LNCAP (cell line): ENCODE measurements around the gene HHATL.

Source experiments
- TF ChIP-seq, protein P1 (sequence below): fragments of 450-650 bp; IDR thresholded peaks from 2 replicates; pipeline ENCODE4 v1.5.1; 2017; ENCODE audit warnings: mild to moderate bottlenecking

Gene HHATL

DNA sequence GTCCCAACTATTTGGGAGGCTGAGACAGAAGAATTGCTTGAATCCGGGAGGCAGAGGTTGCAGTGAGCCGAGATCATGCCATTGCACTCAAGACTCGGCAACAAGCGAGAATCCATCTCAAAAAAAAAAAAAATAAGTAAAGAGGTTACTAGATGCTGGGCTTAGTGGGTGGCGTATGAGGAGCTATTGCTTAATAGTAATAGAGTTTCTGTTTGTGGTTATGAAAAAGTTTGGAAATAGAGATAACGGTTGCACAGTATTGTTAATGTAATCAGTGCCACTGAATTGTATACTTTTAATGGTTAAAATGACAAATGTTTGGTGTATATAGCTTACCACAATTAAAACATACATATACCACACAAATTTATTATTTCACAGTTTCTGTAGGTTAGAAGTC lies 14.7 kb upstream of the HHATL start:
- TF ChIP-seq, protein P1, sequence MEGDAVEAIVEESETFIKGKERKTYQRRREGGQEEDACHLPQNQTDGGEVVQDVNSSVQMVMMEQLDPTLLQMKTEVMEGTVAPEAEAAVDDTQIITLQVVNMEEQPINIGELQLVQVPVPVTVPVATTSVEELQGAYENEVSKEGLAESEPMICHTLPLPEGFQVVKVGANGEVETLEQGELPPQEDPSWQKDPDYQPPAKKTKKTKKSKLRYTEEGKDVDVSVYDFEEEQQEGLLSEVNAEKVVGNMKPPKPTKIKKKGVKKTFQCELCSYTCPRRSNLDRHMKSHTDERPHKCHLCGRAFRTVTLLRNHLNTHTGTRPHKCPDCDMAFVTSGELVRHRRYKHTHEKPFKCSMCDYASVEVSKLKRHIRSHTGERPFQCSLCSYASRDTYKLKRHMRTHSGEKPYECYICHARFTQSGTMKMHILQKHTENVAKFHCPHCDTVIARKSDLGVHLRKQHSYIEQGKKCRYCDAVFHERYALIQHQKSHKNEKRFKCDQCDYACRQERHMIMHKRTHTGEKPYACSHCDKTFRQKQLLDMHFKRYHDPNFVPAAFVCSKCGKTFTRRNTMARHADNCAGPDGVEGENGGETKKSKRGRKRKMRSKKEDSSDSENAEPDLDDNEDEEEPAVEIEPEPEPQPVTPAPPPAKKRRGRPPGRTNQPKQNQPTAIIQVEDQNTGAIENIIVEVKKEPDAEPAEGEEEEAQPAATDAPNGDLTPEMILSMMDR, result no peak

DNA sequence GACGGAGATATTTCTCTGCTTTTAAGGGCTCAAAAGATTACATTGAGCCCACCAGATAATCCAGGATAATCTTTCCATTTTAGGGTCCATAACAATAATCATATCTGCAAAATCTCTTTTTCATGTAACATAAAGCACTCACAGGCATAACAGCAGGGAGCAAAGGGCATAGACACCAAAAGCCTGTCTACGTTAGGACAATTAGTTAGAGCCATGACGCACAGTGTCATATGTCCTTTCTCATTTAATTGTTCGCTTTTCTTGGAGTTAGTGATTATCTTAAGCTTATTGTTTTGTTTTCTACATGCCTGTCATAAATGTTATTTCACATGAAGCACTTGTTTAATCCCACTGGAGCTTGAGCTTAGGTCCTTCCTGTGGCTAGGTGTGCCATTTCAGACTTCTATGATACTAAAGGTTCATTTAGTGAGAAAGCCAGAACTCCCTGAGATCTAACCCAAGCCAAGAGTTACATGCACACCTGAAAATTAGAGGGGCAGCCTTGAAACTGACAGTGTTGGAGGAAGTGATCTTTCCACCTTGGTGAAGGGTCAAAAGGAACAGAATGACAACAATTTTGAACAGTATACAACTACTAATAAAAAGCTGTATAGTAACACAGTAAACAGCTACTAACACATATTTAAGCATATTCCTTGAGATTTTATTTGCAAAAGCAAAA lies 11.7 kb upstream of the HHATL start:
- TF ChIP-seq, protein P1, result no peak

DNA sequence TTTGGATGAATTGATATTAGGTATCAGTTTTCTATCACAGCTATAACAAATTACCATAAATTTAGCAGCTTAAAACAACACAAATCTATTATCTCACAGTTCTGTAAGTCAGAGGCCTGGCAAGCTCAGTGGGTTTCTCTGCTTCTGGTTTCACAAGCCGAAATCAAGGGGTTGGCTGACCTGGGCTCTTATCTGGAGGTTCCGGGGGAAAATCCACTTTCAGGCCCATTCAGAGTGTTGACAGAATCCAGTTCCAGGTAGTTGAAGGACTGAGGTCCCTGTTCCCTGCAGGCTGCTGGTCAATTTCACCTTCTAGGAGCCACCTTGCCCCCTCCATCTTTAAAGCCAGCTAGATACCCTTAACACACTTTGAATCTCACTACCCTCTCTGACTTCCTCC lies 11.1 kb upstream of the HHATL start:
- TF ChIP-seq, protein P1, result no peak

DNA sequence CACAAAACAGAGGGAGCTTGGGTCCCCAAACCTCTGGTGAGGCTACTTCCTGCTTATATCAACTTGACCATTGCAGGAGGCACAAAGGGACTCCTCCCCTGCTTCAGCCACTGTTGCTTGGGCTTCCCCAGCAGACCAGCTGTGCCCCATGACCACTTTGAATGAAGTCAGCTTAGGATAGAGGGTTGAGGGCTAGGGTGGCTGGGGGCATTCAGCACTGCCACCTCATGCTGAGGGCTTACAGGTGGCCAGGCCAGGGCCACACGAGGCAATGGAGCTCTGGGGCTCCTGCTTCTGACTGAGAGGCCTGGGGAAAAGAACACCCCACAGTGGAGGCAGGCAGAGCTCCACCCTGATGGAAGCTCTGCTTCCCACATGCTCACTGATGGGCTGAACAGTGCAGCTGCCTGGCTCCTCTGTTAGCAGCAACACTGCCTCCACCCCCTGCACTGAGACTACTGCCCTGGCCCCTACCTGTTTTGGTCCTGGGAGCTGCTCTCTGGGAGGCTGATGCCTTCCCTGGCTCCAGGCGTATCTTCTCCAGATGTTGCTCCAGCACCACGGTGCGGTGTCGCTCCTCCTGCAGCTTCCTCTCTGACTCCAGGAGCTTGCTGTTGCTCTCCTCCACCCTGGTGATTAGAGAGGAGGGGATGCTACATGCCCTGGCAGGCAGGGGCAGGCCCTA lies 10.2 kb upstream of the HHATL start:
- TF ChIP-seq, protein P1, result no peak

DNA sequence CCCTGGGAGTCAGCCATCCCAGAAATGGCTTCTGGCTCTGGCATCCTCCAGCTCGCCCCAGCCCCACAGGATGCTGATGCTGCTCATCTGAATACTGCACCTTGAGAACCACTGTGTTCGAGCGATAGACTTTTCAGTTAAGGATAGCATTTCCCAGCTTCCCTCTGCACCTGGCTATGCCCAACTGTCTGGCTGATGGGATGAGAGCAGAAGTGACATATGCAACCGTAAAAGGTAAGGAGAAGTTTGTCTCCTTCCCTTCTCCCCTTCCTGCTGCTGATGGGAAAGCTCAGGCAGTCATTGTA lies 9.7 kb upstream of the HHATL start:
- TF ChIP-seq, protein P1, result no peak

- TF ChIP-seq, protein P1, result no peak
Observed at GRCh38 chr3:42711491-42712343, 9.1 kb upstream of the HHATL start.

DNA sequence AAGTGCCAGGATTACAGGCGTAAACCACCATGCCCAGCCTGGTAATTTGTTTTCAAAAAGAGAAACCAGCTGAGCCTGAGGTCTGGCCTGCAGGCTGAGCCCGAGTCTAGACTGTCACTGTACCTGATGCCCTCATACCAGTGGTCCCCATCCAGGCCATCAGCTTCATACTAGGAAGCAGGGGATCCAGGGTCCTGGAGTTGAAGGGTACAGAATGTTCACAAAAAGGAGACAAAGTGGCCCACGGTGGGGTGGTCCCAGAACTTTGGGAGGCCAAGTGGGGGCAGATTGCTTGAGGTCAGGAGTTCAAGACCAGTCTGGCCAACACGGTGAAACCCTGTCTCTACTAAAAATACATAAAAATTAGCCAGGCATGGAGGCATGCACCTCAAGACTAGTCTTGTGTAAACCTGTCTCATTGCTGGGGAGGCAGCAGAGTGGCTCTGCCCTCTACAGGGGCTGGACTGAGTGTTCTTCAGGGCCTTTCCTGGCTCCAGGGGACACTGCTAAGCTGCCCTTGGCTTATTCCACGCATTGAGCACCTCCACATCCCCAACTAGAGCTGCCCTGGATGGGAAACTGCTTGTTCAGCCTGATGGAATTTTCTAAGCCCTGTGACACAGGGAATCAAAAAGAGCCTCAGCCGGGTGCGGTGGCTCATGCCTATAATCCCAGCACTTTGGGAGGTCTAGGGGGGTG lies 7.9 kb upstream of the HHATL start:
- TF ChIP-seq, protein P1, result no peak
